ES-I3 (cell line): ENCODE data around the gene HIF1AN.

ENCODE experiments used
- H3K36me3 ChIP-seq: 2 replicates; pipeline ENCODE4 v1.6.1; 2013; ENCODE audit warnings: mild to moderate bottlenecking, low read length, control low read depth, moderate library complexity; ENCODE audit not compliant: insufficient read depth
- H3K4me1 ChIP-seq: 2 replicates; pipeline ENCODE4 v1.6.1; 2013; ENCODE audit warnings: mild to moderate bottlenecking, control low read depth, low read length; ENCODE audit not compliant: insufficient read depth
- H3K9ac ChIP-seq: 2 replicates; pipeline ENCODE4 v1.6.1; 2013; ENCODE audit warnings: low read depth, mild to moderate bottlenecking, low read length, moderate library complexity
- H3K9me3 ChIP-seq: 2 replicates; pipeline ENCODE4 v1.6.1; 2013; ENCODE audit warnings: mild to moderate bottlenecking, low read length, moderate library complexity; ENCODE audit not compliant: control insufficient read depth, insufficient read depth

HIF1AN gene

GRCh38 chr10:100529475-100530298 lies 6.1 kb upstream of the HIF1AN start, which contains the start of gene NDUFB8:
NDUFB8 (minus strand) TSS chr10:100529871; CDS start chr10:100529851, 20 bp downstream.
- Histone ChIP-seq H3K9ac (peak within 1 kb of the TSS; percentile 79), H3K36me3 (peaks cover 10% of the 10 kb centered on the region), H3K4me1 (peaks cover 6% of the 10 kb centered on the region; the same call in 1 of the 2 replicates), H3K9me3 (no peaks in the 10 kb centered on the region)

GRCh38 chr10:100531761-100532160 lies 4.0 kb upstream of the HIF1AN start:
- Histone ChIP-seq H3K9ac (no peak overlapping the region), H3K9me3 (no peaks in the 10 kb centered on the region), H3K4me1 (peaks cover 10% of the 10 kb centered on the region), H3K36me3 (peaks cover 3% of the 10 kb centered on the region)

GRCh38 chr10:100534726-100535125 lies 1.0 kb upstream of the HIF1AN start:
- Histone ChIP-seq H3K36me3 (peaks cover 16% of the 10 kb centered on the region), H3K9ac (no peak overlapping the region), H3K4me1 (peaks cover 16% of the 10 kb centered on the region; the same call in 1 of the 2 replicates), H3K9me3 (no peaks in the 10 kb centered on the region)

- Histone ChIP-seq H3K9me3 (no peaks in the 10 kb centered on the region), H3K4me1 (peaks cover 12% of the 10 kb centered on the region; the same call in 1 of the 2 replicates), H3K36me3 (peaks cover 17% of the 10 kb centered on the region), H3K9ac (peak overlapping the region; percentile 20; the same call in 1 of the 2 replicates)
Measured at GRCh38 chr10:100535338-100535714, 417 bp upstream of the HIF1AN start.

- H3K36me3 ChIP-seq: peaks cover 20% of the 10 kb centered on the region
- H3K9ac ChIP-seq: no peak overlapping the region
- H3K4me1 ChIP-seq: peaks cover 10% of the 10 kb centered on the region; the same call in 1 of the 2 replicates
- no peaks in the 10 kb centered on the region for H3K9me3 ChIP-seq
Measured at GRCh38 chr10:100537475-100537874, 1.7 kb downstream of the HIF1AN start.

- Histone ChIP-seq H3K36me3 (peaks cover 22% of the 10 kb centered on the region), H3K4me1 (no peaks in the 10 kb centered on the region), H3K9me3 (no peaks in the 10 kb centered on the region), H3K9ac (no peak overlapping the region)
Measured at GRCh38 chr10:100544950-100545349, 9.2 kb downstream of the HIF1AN start.

- H3K36me3 ChIP-seq: peaks cover 14% of the 10 kb centered on the region; the same call in 1 of the 2 replicates
- no peaks in the 10 kb centered on the region for H3K4me1 ChIP-seq
- no peak overlapping the region for H3K9ac ChIP-seq
- H3K9me3 ChIP-seq: no peaks in the 10 kb centered on the region
Measured at GRCh38 chr10:100551196-100551595, 15.5 kb downstream of the HIF1AN start.

- H3K9me3 ChIP-seq: no peaks in the 10 kb centered on the region
- no peak overlapping the region for H3K9ac ChIP-seq
- no peaks in the 10 kb centered on the region for H3K4me1 ChIP-seq
- H3K36me3 ChIP-seq: peaks cover 14% of the 10 kb centered on the region; the same call in 1 of the 2 replicates
Measured at GRCh38 chr10:100551738-100552137, 16.0 kb downstream of the HIF1AN start.

GRCh38 chr10:100553929-100554328 lies 18.2 kb downstream of the HIF1AN start:
- Histone ChIP-seq H3K9me3 (no peaks in the 10 kb centered on the region), H3K36me3 (peaks cover 4% of the 10 kb centered on the region; the same call in 1 of the 2 replicates), H3K4me1 (no peaks in the 10 kb centered on the region), H3K9ac (no peak overlapping the region)

- H3K9me3 ChIP-seq: no peaks in the 10 kb centered on the region
- no peaks in the 10 kb centered on the region for H3K4me1 ChIP-seq
- H3K9ac ChIP-seq: no peak overlapping the region
- H3K36me3 ChIP-seq: peaks cover 4% of the 10 kb centered on the region; the same call in 1 of the 2 replicates
Measured at GRCh38 chr10:100554902-100555301, 19.2 kb downstream of the HIF1AN start.

GRCh38 chr10:100560248-100560647 lies 24.5 kb downstream of the HIF1AN start:
- Histone ChIP-seq H3K9me3 (no peaks in the 10 kb centered on the region), H3K36me3 (no peaks in the 10 kb centered on the region), H3K9ac (no peak overlapping the region), H3K4me1 (no peaks in the 10 kb centered on the region)

GRCh38 chr10:100561005-100561404 lies 25.3 kb downstream of the HIF1AN start:
- Histone ChIP-seq H3K9ac (no peak overlapping the region), H3K36me3 (no peaks in the 10 kb centered on the region), H3K9me3 (no peaks in the 10 kb centered on the region), H3K4me1 (no peaks in the 10 kb centered on the region)

- no peaks in the 10 kb centered on the region for H3K9me3 ChIP-seq
- peak overlapping the region; percentile 41; the same call in 1 of the 2 replicates for H3K9ac ChIP-seq
- H3K4me1 ChIP-seq: no peaks in the 10 kb centered on the region; the same call in 1 of the 2 replicates
- H3K36me3 ChIP-seq: no peaks in the 10 kb centered on the region
Measured at GRCh38 chr10:100562008-100562672, 26.4 kb downstream of the HIF1AN start.

- Histone ChIP-seq H3K36me3 (no peaks in the 10 kb centered on the region), H3K9me3 (no peaks in the 10 kb centered on the region), H3K9ac (no peak overlapping the region), H3K4me1 (peaks cover 4% of the 10 kb centered on the region)
Measured at GRCh38 chr10:100565206-100565985, 29.7 kb downstream of the HIF1AN start.
